ENCODE results near the gene FAM117A.

DNA sequence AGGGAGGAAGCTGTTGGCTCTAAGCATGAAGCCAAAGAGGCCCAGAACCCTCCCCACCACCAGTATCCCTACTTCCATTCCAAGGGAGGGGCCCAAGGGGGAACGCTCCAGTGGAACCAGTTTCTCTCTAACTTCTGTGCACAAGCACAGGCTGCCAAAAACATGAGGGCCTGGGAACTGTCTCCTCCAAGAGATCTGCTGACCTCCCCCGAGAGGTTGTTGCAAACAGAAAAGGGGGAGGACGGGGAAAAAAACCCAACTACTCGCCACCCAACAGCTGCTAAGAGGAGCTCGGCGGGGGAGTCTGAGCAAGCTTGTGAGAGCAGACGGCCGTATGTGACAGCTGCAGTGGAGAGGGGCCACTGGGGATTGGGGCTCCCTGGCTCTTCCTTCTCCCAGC, 40.5 kb downstream of the FAM117A start:
- no peak for TF ChIP-seq POLR2A (IDR thresholded peaks at IDR 0.05)
- no peak for TF ChIP-seq CTCF (IDR thresholded peaks at IDR 0.05)
